Limb (tissue), 2 donors: Measurements from ENCODE around the gene KIF1A.

ENCODE experiments used
- DNase-seq, 2 donors: peaks; one replicate each; pipeline ENCODE4 v3.0.0-alpha.2; 2016; ENCODE audit errors: extremely low spot score in 2 of 2

The KIF1A gene

DNA sequence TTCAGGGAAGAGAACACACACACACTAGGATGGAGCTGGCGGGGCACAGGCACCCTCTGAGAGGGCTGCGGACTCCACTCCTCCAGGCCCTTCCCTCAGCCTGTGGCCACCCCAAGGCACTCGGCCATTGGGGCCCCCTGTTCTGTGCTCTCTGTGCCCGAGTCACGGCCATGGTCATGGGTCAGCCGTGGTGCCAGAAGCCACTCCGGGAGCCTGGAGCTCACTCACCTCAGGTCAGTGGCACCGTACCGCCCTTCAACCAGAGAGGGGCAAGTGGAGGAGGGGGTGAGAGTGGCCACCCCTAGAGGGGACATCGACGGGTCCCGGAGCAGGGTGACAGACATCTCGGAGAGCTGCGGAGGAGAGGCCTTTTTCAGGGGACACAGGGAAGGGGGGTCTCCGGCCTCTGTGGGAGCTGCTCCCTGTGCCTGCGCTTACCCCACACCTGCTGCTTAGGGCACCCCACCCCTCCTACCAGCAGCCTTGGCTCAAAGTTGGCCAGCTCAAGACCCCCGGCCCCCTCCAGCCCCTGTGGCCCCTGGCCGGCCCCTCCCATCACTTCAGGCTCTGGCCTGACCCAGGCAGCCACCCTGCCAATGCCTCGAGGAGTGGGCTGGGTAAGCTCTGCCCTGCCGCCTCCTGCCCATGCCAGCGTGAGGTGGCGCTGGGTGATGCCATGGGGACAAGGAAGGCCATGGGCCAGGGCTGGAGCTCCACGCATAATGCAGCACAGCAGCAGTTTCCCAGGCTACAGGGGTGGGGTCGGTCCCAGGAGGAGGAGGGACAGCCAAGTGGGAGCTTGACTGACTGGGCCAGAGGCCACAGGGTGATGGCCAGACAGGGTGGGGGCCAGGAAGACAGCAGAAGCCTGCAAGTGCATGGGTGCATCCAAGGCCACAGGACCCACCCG lies 99.1 kb downstream of the KIF1A start:
- no peak for DNase-seq

DNA sequence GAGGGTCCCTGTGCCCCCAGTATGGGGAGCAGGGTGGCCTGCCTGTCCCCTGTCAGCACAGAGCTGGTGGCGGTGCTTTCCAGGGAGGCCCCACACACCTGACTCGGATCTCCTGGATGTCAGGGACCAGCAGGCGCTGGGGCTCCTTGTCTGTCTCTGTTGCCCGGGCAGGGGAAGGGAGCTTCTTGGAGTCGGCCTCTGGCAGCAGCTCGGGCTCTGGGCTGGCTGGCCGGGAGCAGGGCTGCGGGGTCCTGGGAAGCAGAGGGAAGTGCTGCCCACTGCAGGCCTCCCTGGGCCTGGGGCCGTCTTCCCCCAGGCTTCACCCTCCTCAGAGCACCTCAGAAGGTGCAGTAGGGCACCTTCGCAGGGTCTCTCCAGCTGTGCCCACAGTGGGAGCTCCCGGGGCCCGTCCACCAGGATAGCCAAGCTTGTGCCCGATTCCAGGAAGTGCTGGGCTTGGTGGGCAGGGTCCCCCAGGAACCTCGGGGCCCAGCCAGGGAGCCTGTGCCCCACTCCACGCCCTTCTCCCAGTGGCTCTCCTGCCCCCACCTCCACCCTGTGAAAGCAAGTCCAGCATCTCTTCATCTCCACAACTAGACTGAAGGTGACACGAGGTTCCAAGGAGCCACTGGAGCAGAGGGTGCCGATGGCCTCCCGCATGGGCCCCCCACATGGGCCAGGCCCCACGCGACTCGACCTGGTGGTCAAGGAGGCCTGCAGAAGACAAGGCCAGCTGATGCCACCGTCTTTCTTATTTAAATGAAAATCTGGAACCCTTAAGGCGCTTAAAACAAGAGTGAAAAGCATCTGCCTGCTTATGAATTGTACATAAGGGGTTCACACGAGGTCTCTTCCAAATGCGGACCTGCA lies 100.1 kb downstream of the KIF1A start:
- no peak for DNase-seq

DNA sequence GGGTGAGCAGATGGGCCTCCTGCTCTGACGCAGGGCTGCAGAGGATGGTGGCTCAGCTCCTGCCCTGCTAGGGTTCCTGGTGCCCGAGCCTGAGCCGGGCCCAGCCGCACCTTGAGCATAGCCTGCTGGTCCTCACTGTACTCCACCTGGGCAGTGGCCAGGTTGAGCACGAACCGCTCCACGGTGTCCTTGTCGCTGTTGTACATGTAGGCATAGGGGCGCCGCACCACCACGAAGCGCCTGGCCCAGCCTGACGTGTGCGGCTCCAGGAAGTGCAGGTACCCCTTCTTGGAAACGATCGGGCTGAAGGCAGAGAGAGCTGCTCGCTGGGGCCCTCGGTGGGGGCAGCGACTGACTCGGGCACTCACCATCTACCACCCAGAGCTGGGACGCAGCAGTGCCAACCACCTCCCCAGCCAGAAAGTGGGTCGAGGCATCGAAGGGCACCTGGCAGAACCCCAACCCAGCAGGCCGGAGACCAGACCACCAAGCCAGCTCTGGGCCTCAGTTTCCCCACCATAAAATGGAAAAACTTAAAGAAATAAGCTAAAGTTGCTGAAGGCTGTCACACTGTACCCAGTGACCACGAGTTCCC lies 101.0 kb downstream of the KIF1A start:
- DNase-seq, result no peak

DNA sequence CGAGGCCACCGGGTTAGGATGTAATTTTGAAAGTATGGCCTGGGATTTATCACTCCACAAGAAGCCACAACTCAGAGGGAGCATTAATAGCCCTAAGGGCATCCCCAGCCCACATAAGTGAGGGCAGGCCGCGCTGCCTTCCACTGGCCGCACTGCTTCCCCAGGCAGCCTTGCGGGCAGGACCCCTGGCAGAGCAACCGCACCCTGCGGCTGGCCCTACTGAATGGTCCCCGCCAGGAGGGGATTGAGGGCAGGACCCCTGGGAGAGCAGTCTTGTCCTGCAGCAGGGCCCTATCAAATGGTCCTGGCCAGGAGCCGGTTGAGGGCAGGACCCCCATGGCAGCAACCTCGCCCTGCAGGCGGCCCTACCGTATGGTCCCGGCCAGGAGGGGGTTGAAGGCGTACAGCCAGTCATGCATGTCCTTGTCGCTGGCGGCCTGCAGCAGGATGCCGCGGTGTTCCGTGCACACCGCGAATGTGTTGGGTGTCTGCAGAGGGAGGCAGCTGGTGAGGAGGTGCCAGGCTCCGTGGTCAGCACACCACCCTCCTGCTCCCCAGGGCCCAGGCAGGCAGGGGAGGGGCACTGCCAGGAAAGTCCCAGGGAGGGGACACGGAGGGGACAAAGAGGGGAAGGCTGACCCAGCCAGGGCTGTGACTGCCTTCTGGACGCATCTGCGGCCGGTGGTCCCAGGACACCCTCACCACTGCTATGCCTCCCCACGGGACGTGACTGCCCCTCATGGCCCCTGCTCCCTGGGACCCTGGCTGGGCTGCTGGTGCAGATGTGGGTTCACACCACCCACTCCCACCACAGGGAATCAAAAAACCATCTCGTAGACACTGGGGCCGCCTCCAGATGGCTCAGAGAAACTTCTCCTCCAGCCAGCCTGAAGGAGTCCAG lies 102.1 kb downstream of the KIF1A start:
- no peak for DNase-seq

DNA sequence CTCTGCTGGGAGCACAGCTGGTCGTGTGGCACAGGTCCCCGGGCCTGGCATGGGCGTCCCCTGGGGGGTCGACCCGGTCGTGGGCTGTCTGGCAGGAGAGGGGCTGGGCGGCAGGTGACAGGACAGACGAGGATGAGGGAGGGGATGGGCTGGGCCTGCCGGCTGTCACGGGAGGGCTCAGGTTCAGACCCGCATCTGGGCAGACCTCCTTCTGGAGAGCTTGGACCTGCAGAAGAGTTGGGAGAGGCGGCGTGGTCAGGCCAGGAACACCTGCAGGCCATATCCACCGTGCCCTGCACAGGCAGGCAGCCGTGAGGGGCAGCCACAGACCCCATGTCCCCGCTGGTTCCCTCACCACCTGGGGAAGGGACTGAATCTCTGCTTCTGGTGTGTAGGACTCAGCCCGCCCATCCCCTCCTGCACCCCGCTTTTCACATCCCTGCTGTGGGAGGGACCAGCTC lies 102.8 kb downstream of the KIF1A start:
- no peak for DNase-seq

DNA sequence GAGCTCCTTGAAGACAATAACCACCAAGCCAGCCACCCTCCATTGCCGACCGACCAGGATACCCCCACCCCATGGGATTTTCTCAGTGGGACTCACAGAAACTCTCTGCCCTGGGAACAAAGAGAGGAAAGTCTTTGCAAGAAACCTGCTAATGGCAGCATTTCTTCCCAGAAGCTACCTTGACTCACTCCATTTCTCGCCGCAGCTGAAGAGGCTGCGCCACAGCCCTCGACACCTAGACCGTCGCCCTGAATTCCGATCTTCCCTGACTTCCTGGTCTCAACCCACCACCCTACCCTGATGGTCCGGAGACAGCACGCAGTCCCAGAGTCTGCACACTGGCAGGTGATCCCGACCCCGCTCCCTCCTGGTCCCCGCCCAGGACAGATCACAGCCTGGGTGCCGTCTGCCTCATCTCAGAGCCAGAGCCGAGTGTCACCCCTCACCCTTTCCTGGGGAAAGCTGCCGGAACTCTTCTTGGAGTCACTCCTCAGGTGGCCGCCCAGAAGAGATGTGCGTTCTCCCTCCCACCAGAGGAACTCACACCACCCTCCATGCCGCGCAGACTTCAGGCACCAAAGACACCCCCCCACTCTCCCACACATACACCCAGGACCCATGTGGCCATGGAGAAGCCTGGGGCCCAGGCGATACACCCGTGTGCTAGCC lies 103.8 kb downstream of the KIF1A start:
- no peak for DNase-seq

DNA sequence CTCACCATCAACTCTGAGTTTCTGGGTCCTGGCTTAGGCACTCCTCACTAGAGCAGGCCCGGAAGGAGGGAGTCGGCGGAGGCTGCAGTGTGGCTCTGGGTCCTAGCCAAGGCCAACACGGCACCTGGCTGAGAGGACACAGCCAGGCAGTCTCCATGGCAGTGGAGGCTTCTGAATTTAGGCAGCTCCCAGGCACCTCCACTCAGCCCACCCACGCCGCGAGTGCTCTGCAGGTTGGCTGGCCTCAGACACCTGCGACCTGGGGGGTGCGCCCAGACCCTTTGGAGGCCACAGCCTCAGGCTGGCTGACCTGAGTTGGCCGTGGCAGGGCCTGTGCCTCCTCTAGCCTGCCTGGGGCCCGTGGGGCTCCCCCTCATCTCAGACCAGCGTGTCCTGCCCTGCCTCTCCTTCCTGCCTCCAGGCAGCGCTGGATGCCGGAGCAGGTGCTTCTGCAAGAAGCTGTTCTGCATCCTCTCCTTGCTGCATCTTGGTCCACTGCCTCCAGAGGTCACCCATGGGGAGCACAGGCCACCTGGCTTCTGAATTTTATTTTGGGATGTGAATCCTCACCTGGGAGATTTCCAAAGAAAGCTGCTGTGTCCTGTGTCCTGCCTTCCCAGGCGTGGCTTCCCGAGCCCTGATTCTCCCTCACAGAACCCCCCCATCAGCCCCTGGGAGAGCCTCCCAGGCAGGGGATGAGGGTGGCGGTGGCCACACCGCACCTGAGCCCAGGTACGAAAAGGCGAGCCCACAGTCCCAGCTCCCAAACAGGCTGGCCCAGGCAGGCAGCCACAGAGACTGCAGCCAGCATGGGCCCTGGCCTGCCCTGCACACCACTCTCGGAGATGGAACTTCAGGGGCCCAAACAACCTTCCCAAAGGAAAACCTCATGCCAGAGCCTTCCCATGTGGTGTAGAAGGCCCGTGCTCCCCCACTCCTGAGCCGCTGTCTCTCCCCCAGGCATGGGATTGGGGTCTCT lies 105.0 kb downstream of the KIF1A start:
- no peak for DNase-seq

DNA sequence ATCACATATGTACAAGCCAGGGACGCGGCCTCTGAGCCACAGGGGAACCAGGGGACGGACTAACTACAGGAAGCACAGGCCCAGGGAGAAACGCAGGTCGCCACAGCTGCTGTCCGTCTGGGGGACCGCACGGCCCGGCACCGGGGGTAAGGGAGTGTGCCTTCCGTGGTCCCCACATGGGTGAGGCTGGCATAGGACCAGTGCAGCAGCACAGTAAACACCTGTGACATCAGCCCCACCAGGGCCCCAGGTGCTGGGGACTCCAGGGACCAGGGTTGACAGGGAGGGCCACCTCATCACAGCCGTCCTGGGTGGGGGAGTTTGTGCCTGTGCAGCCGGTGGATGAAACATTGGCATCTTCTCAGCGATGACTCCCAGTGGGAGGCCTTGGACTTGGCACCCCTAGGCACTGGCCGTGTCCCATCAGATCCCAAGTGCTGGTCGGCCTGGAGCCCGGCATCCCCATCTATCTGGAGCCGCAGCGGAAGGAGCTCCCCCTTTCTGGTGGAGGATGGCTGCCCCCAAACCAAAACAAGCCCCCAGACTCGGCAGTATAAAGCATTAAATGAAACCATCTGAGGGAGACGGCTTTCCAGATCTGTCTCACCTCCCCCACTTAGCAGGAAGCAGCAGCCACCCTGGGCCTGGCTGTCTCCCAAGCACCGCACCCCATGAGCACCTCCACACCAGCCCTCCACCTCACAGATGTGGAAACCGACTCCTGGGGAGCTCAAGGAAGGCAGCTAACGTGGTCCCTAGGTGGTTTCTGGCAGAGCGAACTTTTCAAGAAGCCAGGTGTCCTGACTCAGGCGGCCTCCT lies 105.9 kb downstream of the KIF1A start:
- DNase-seq, result no peak

DNA sequence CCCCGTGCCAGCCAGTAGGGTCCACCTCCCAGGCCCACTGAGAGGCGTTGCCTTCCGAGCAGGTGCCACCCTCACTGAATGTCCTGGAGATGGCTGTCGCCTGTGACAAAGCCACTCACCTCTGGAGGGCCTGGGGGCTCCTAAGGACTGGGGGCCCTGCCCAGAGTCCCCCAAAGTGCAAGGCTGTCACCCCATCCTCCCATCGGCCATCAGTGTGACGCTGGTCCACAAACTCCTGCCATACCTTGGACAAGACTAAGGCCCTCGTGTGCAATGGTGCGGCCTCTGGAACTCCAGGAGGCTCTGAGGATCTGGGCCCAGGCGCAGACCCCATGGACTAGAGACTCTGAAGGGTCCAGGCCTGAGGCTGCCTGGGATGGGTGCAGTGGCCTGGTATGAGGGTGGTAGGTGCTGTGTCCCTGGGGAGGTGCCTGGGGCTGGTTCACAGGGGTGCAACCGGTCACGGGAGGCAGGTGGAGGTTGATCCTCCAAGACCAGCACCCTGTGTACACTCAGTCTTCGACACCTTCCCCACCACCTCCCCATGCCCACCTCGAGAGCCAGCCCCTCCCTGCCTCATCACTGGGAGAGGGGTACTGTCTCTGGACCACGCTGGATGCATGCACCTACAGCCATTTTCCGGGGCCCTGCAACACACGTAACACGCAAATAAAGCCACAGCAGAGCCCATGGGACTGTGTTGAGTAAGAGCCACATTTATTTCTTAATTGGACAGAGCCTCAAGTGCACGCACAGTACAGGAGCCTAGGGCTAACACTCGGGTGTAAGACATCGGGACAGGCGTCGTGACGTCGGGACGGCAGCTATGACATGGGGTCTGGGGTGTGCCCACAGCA lies 106.7 kb downstream of the KIF1A start:
- no peak for DNase-seq

DNA sequence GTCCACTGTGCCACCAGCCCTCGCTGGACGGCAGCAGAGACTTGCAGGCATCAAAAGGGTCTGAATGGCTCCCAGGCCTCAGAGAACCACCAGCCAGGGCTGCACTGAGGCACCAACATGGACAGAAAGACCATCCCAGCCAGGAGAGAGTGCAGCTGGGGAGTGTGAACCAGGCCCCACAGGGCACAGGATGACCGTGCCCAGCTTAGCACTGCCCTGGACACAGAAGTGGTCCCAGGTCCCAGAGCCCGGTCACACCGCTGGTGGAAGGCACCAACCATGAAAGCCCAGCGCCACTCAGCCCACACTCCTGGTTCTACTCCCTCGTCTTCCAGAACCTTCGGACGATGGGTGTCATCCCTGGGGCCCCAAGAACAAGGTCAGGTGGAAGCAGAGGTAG lies 107.9 kb downstream of the KIF1A start:
- DNase-seq, result no peak

DNA sequence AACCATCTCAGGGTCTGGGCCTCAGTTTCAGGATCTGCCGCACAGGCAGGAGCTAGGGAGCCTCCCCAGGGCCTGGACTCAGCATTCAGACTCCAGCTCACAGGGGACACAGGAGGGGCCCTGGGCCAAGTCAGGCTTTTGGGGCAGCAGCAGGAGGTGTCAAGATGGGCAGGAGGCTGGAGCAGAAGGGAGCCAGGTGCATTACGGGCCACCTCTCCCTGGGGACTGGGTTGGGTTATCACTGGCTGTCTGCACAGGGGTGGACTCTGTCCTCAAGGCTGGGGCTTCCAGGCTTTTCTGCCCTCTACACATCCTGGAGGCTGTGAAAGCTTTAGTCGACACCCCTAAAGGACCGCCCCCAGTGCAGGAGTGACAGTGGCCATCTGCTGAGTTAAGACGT lies 108.3 kb downstream of the KIF1A start:
- no peak for DNase-seq

DNA sequence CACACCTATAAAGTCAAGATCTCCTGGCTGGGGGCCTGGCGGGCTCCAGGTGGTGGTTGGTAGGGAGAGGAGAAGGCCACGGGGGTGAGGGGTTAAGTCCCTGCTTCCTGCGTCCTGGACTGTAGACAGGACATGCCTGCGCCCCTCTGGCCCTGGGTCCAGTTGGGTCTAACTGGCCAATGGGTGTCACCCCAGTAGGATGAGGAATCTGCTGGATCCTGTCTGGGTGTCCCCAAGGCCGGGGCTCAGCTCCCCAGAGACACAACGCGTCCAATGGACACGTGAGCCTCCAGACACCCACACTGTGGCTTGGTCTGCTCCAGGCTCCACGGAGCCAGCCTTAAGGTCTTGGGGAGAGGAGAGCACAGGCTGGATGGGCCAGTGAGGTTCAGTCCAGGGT lies 108.7 kb downstream of the KIF1A start:
- DNase-seq, result no peak

DNA sequence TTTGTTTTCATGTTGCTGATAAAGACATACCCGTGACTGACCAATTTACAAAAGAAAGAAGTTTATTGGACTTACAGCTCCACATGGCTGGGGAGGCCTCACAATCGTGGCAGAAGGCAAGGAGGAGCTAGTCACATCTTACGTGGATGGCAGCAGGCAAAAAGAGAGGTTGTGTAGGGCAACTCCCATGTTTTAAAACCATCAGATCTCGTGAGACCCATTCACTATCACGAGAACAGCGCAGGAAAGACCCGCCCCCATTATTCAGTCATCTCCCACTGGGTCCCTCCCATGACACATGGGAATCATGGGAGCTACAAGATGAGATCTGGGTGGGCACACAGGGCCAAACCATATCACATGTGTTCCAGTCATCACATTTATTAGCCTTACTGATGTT lies 111.6 kb downstream of the KIF1A start:
- no peak for DNase-seq

DNA sequence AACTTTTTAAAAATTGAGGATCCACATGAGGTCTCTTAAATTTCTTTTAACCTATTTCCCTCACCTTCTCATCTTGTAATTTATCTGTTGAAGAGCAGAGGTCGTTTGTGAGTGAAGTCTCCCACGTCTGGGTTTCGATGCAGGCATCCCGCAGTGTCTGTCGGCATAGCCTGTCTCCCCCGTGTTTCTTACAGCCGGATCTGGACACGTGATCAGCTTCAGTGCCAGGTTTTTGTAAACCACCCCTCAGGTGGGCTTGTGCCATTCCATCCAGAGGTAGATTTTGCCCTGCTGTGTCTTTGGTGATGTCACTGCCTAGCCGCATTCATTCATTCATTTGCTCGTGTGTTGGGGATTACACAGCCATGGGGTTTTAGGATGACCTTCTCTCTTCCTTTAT lies 112.2 kb downstream of the KIF1A start:
- DNase-seq, result no peak

DNA sequence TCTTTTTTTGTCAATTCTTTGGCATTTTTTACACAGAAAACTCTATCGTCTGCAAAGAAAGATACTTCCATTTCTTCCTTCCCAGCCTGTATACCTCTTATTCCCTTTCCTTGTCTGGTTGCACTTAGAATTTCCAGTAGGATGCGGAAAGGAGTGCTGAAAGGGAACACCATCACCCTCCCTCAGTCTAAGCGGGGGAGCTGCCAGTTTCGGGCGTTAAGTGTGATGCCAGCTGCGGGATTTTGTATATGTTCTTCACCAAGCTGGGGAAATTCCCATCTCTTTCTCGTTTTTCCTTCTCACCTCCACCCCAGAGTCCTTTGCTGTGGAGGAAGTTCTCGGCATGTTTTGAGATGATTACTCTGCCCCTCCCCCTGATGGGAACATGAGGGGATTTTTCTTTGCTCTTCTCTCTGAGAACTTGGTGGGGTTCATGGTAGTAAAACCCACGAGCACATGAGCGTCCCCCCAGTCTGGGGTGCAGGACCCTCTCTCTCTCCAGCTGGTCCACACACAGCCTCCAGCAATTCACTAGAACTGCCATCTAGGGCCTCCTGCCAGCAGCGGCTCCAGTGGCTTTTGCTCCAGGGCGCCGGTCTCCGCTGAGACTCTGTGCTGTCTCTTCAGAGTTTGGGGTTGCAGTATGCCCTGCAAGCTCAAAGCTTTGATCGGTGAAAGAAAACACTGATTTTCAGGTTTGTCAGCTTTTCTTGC lies 112.8 kb downstream of the KIF1A start:
- no peak for DNase-seq

DNA sequence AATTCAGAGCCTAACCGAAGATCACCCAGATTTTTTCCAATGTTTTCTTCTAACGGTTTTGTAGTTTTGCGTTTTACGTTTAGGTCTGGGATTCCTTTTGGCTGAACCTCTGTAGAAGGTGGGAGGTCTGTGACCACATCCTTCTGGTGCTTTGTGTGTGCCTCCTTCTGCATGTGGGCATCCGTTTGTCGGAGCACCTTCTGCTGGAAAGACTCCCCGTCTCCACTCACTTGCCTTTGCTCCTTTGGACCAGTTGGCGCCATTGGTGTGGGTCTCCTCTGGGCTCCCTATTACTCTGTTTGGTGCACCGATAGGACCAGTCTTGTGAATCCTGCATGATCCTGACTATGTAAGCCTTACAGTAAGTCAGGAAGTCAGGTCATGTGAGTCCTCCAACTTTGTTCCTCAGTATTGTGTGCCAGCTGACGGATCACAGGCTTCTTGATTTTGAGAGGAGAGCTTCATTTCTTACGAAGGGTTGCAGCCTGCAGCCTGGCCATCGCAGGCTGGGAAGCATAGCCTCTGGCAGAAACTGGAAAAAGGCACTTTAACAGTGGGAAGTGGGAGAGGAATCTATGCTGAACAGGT lies 114.7 kb downstream of the KIF1A start:
- no peak for DNase-seq
